Activated CD4-positive, alpha-beta T cell treated with anti-CD3 and anti-CD28 coated beads for 4 hours (primary cell): ENCODE measurements around the gene RIIAD1.
"Not testable (repeated sequence)": the region's sequence is repeated elsewhere in the genome, so short reads cannot be mapped to it uniquely, and the experiment has no call there.

Source experiments
- DNase-seq, 2 donors: peaks; one replicate each; pipeline ENCODE4 v3.0.0-alpha.2; 2020

The RIIAD1 gene

GRCh38 chr1:151720974-151721787 lies at the start of gene RIIAD1:
Gene RIIAD1 (plus strand): TSS chr1:151721522. CDS start chr1:151721537, 15 bp downstream.
- DNase-seq: peak; percentile 19 to 22

- DNase-seq: no peak
These were observed 47.9 kb upstream of the RIIAD1 start for GRCh38 chr1:151673407-151673806.

- no peak for DNase-seq
These were observed 40.9 kb upstream of the RIIAD1 start for GRCh38 chr1:151680391-151680790.

- DNase-seq: no peak
These were observed 40.5 kb upstream of the RIIAD1 start for GRCh38 chr1:151680826-151681225.

GRCh38 chr1:151681923-151682322 lies 39.4 kb upstream of the RIIAD1 start:
- no peak for DNase-seq

GRCh38 chr1:151682901-151683300 lies 38.4 kb upstream of the RIIAD1 start:
- DNase-seq: not testable (repeated sequence)

GRCh38 chr1:151684128-151684527 lies 37.2 kb upstream of the RIIAD1 start:
- DNase-seq: no peak

- DNase-seq: no peak
These were observed 34.8 kb upstream of the RIIAD1 start for GRCh38 chr1:151686561-151686960.

GRCh38 chr1:151689494-151689893 lies 31.8 kb upstream of the RIIAD1 start:
- DNase-seq: no peak

- no peak for DNase-seq
These were observed 29.1 kb upstream of the RIIAD1 start for GRCh38 chr1:151692226-151692625.

GRCh38 chr1:151693057-151693651 lies 28.2 kb upstream of the RIIAD1 start:
- no peak for DNase-seq

- DNase-seq: no peak
These were observed 19.8 kb upstream of the RIIAD1 start for GRCh38 chr1:151701515-151701914.

GRCh38 chr1:151702936-151703335 lies 18.4 kb upstream of the RIIAD1 start:
- DNase-seq: no peak

GRCh38 chr1:151703813-151704212 lies 17.5 kb upstream of the RIIAD1 start:
- no peak for DNase-seq

- no peak for DNase-seq
These were observed 17.1 kb upstream of the RIIAD1 start for GRCh38 chr1:151704246-151704645.

- DNase-seq: no peak
These were observed 16.2 kb upstream of the RIIAD1 start for GRCh38 chr1:151705146-151705545.

- no peak for DNase-seq
These were observed 15.4 kb upstream of the RIIAD1 start for GRCh38 chr1:151705753-151706463.

- no peak for DNase-seq
These were observed 14.6 kb upstream of the RIIAD1 start for GRCh38 chr1:151706464-151707415.

GRCh38 chr1:151707541-151708065 lies 13.7 kb upstream of the RIIAD1 start:
- no peak for DNase-seq

GRCh38 chr1:151708891-151709290 lies 12.4 kb upstream of the RIIAD1 start:
- DNase-seq: no peak

- peak; percentile 44 to 48 for DNase-seq
These were observed 11.0 kb upstream of the RIIAD1 start for GRCh38 chr1:151710187-151710840.
